CD4-positive, alpha-beta memory T cell (primary cell): ENCODE results near the gene RHD. TPM values are rescaled to one million over a fixed set of nuclear protein-coding genes. Genes with fewer than 3 reads are reported as not detected.
"Not testable (repeated sequence)": the region's sequence is repeated elsewhere in the genome, so short reads cannot be mapped to it uniquely, and the experiment has no call there.

Experiments used
- CTCF ChIA-PET: fragments of 350-600 bp; sonication (Branson Sonifier 250); formaldehyde crosslinking; loops from one replicate; lab custom pipeline; 2021; ENCODE audit warnings: inconsistent platforms; ENCODE audit not compliant: partially characterized antibody; lab: Charles Lee
- POLR2A ChIA-PET: fragments of 350-600 bp; sonication (Branson Sonifier 250); formaldehyde crosslinking; loops from one replicate; lab custom pipeline; 2021; ENCODE audit not compliant: partially characterized antibody; lab: Charles Lee
- DNase-seq, 5 donors: peaks; one replicate each; pipeline versions ENCODE4 v3.0.0 to v3.0.0-alpha.2; 2020 to 2022; ENCODE audit warnings: mixed read lengths in 1 of 5
- H3K27ac ChIP-seq: one replicate; pipeline ENCODE4 v1.7.0; 2013; ENCODE audit warnings: low read depth, low read length
- H3K27me3 ChIP-seq: 2 replicates; pipeline ENCODE4 v1.7.0; 2013; ENCODE audit warnings: mild to moderate bottlenecking, low read length, moderate library complexity; ENCODE audit not compliant: insufficient read depth
- H3K36me3 ChIP-seq: 2 replicates; pipeline ENCODE4 v1.7.0; 2013; ENCODE audit warnings: mild to moderate bottlenecking, low read length, moderate library complexity; ENCODE audit not compliant: insufficient read depth
- H3K4me1 ChIP-seq: 2 replicates; pipeline ENCODE4 v1.7.0; 2013; ENCODE audit warnings: mild to moderate bottlenecking, low read length, moderate library complexity; ENCODE audit not compliant: insufficient read depth
- H3K4me3 ChIP-seq, 2 donors: one replicate each; pipeline ENCODE4 v1.7.0; 2013; ENCODE audit warnings: low read length in 2 of 2, mild to moderate bottlenecking in 1 of 2
- H3K9me3 ChIP-seq, 2 donors: one replicate each; pipeline ENCODE4 v1.7.0; 2013; ENCODE audit warnings: low read length in 2 of 2, control low read depth in 1 of 2; ENCODE audit not compliant: control insufficient read depth in 1 of 2
- H3K27ac Mint-ChIP-seq, 7 donors: one replicate each; pipeline ENCODE4 v1.8.0; 2020 to 2021; ENCODE audit warnings: mixed read lengths in 7 of 7, mild to moderate bottlenecking in 6 of 7, inconsistent platforms in 3 of 7, moderate library complexity in 3 of 7
- H3K27me3 Mint-ChIP-seq, 2 donors: one replicate each; pipeline ENCODE4 v1.8.0; 2020 to 2021; ENCODE audit warnings: mixed read lengths in 2 of 2
- H3K36me3 Mint-ChIP-seq, 2 donors: one replicate each; pipeline ENCODE4 v1.8.0; 2020 to 2021; ENCODE audit warnings: mixed read lengths in 2 of 2, inconsistent platforms in 1 of 2, mild to moderate bottlenecking in 1 of 2
- H3K4me1 Mint-ChIP-seq, 4 donors: one replicate each; pipeline ENCODE4 v1.8.0; 2020 to 2021; ENCODE audit warnings: mixed read lengths in 4 of 4, mild to moderate bottlenecking in 1 of 4
- H3K4me3 Mint-ChIP-seq, 8 donors: one replicate each; pipeline ENCODE4 v1.8.0; 2020 to 2021; ENCODE audit warnings: mixed read lengths in 8 of 8, mild to moderate bottlenecking in 7 of 8, moderate library complexity in 6 of 8, inconsistent platforms in 3 of 8
- H3K9me3 Mint-ChIP-seq, 8 donors: one replicate each; pipeline ENCODE4 v1.8.0; 2020 to 2021; ENCODE audit warnings: mixed read lengths in 8 of 8, mild to moderate bottlenecking in 5 of 8, inconsistent platforms in 3 of 8, moderate library complexity in 1 of 8
- intact Hi-C: fragments of 100-400 bp; cut with micrococcal nuclease; formaldehyde crosslinking; loops from one replicate; pipeline ENCODE4 v1.15.1; 2023
- polyA plus RNA-seq, 2 donors: library from polyadenylated mRNA; unstranded; fragments of 300-500 nt; fragmentation: Illumina TruSeq; gene quantifications; one replicate each; pipeline ENCODE4 v1.2.3, GENCODE V29; 2021
- total RNA-seq, 2 experiments: library from RNA; stranded (reverse); gene quantifications; one replicate each; pipeline ENCODE4 v1.2.3, GENCODE V29; 2021

RHD gene
- total RNA-seq (under 1 TPM in 1 of 2 experiments, not detected in 1; 0.15 TPM), polyA plus RNA-seq (under 1 TPM; 0.13 to 0.44 TPM)

DNA sequence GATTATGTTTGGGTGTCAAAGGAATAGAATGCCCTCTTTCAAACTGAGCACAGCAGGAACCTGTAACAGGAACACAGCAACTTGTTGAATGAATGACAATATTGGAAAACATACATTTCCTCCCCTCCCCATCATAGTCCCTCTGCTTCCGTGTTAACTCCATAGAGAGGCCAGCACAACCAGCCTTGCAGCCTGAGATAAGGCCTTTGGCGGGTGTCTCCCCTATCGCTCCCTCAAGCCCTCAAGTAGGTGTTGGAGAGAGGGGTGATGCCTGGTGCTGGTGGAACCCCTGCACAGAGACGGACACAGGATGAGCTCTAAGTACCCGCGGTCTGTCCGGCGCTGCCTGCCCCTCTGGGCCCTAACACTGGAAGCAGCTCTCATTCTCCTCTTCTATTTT, at the start of gene RHD:
TSS of gene RHD (plus strand) at position 272 of the 400 bp plus-strand sequence. CDS start at position 311, 39 bp downstream.
- H3K4me1 ChIP-seq, H3K9me3 Mint-ChIP-seq, DNase-seq, H3K9me3 ChIP-seq, H3K27ac ChIP-seq, H3K4me3 Mint-ChIP-seq, H3K4me3 ChIP-seq, H3K36me3 ChIP-seq, intact Hi-C loops, H3K36me3 Mint-ChIP-seq, CTCF ChIA-PET, H3K4me1 Mint-ChIP-seq, POLR2A ChIA-PET, H3K27me3 Mint-ChIP-seq, H3K27me3 ChIP-seq: not testable (repeated sequence)
- peak within 1 kb of the TSS in 1 of 7 donors; percentile 13 for H3K27ac Mint-ChIP-seq

GRCh38 chr1:25222606-25223005, 49.7 kb upstream of the RHD start:
- ChIA-PET CTCF (no interaction called here), POLR2A (interaction anchor here (1.2 kb wide), 1 partner anchor 25 kb away, joined by 3 read pairs; the partner anchor contains the start of gene RSRP1)
- intact Hi-C loops = no loop called here
- no peaks in the 10 kb centered on the region for H3K4me1 ChIP-seq
- H3K27me3 Mint-ChIP-seq = no peaks in the 10 kb centered on the region
- peaks cover 44% of the 10 kb centered on the region for H3K36me3 ChIP-seq
- H3K4me1 Mint-ChIP-seq = peaks cover 0 to 2% (median 0%) of the 10 kb centered on the region in 4 donors
- peaks cover 48 to 61% of the 10 kb centered on the region in 2 donors for H3K36me3 Mint-ChIP-seq
- no peak overlapping the region for H3K27ac ChIP-seq
- H3K4me3 Mint-ChIP-seq = no peak overlapping the region
- DNase-seq = no peak
- H3K4me3 ChIP-seq = no peak overlapping the region
- no peaks in the 10 kb centered on the region for H3K27me3 ChIP-seq
- no peaks in the 10 kb centered on the region for H3K9me3 ChIP-seq
- no peaks in the 10 kb centered on the region for H3K9me3 Mint-ChIP-seq
- no peak overlapping the region for H3K27ac Mint-ChIP-seq

DNA sequence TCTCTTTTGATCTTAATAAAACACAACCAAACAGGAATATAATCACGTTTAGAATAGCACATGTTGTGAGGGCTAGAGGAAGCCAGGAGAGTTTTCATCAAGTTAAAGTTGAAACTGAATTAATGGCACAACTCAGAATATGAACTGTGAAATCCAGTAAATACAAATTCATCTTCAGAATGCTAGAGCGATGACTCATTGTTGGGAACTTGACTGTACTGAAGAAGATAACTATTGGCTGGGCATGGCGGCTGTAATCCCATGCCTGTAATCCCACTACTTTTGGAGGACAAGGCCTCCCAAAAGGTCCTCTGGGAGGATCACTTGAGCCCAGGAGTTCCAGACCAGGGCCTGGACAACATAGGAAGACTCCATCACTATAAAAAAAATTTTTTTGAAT, 48.8 kb upstream of the RHD start:
- POLR2A ChIA-PET = no interaction called here
- H3K4me3 Mint-ChIP-seq = no peak overlapping the region
- intact Hi-C loops = no loop called here
- Histone ChIP-seq H3K9me3 (no peaks in the 10 kb centered on the region), H3K27me3 (no peaks in the 10 kb centered on the region), H3K4me3 (no peak overlapping the region), H3K27ac (no peak overlapping the region), H3K4me1 (no peaks in the 10 kb centered on the region), H3K36me3 (peaks cover 52% of the 10 kb centered on the region)
- peak overlapping the region in 2 of 7 donors; percentile 6 to 23 for H3K27ac Mint-ChIP-seq
- H3K27me3 Mint-ChIP-seq = no peaks in the 10 kb centered on the region
- CTCF ChIA-PET = interaction anchor here (0.6 kb wide), 1 partner anchor 9 kb away, joined by 4 read pairs; no protein-coding TSS in a partner anchor
- DNase-seq = no peak
- H3K4me1 Mint-ChIP-seq = peaks cover 0 to 6% (median 0%) of the 10 kb centered on the region in 4 donors
- peaks cover 54 to 70% of the 10 kb centered on the region in 2 donors for H3K36me3 Mint-ChIP-seq
- H3K9me3 Mint-ChIP-seq = no peaks in the 10 kb centered on the region

- Mint-ChIP-seq H3K9me3 (no peaks in the 10 kb centered on the region), H3K4me3 (no peak within 1 kb of the TSS), H3K36me3 (peaks cover 28 to 40% of the 10 kb centered on the region in 2 donors), H3K27me3 (no peaks in the 10 kb centered on the region), H3K27ac (no peak within 1 kb of the TSS), H3K4me1 (peaks cover 13 to 26% (median 15%) of the 10 kb centered on the region in 4 donors)
- peak within 1 kb of the TSS; percentile 94 for H3K27ac ChIP-seq
- peaks cover 28% of the 10 kb centered on the region for H3K36me3 ChIP-seq
- peaks cover 27% of the 10 kb centered on the region for H3K4me1 ChIP-seq
- CTCF ChIA-PET = interaction anchor here (0.6 to 2.6 kb wide), 6 partner anchors 8 to 483 kb away, joined by 3 to 7 read pairs (median 6); partner anchors contain the start of gene RSRP1
- intact Hi-C loops = loop anchor here (1.0 to 2.0 kb wide), 3 partner anchors 8 to 107 kb away; partner anchors contain the start of genes RSRP1 and TMEM50A
- DNase-seq = peak; percentile 88 to 95 (median 91)
- H3K27me3 ChIP-seq = no peaks in the 10 kb centered on the region
- POLR2A ChIA-PET = interaction anchor here (0.6 to 3.7 kb wide), 26 partner anchors 11 to 1922 kb away, joined by 3 to 109 read pairs (median 4); partner anchors contain the start of genes CLIC4, MACO1, MTFR1L and RSRP1
- H3K9me3 ChIP-seq = no peaks in the 10 kb centered on the region
- H3K4me3 ChIP-seq = peak within 1 kb of the TSS; percentile 80 to 83
Observed at GRCh38 chr1:25232027-25232865, 40.1 kb upstream of the RHD start, which contains the start of gene SYF2. TSS of gene SYF2 (minus strand) at chr1:25232502. CDS start at chr1:25232467, 35 bp downstream.

GRCh38 chr1:25232866-25233784, 39.2 kb upstream of the RHD start:
- ChIA-PET CTCF (interaction anchor here (1.5 to 2.6 kb wide), 2 partner anchors 12 to 15 kb away, joined by 6 to 7 read pairs; partner anchors contain the start of gene RSRP1), POLR2A (interaction anchor here (0.6 to 3.7 kb wide), 22 partner anchors 10 to 1921 kb away, joined by 3 to 109 read pairs (median 4); partner anchors contain the start of genes CLIC4, MACO1, MTFR1L and RSRP1)
- H3K4me3 Mint-ChIP-seq = no peak overlapping the region
- no peaks in the 10 kb centered on the region for H3K27me3 Mint-ChIP-seq
- Histone ChIP-seq H3K9me3 (no peaks in the 10 kb centered on the region), H3K27me3 (no peaks in the 10 kb centered on the region), H3K4me3 (peak overlapping the region; percentile 80 to 83), H3K27ac (peak overlapping the region; percentile 94), H3K36me3 (peaks cover 21% of the 10 kb centered on the region), H3K4me1 (peaks cover 32% of the 10 kb centered on the region)
- peaks cover 20 to 32% of the 10 kb centered on the region in 2 donors for H3K36me3 Mint-ChIP-seq
- H3K4me1 Mint-ChIP-seq = peaks cover 13 to 29% (median 16%) of the 10 kb centered on the region in 4 donors
- H3K9me3 Mint-ChIP-seq = no peaks in the 10 kb centered on the region
- intact Hi-C loops = loop anchor here (1.0 to 2.0 kb wide), 3 partner anchors 7 to 106 kb away; partner anchors contain the start of genes RSRP1 and TMEM50A
- no peak overlapping the region for H3K27ac Mint-ChIP-seq
- peak; percentile 38 to 69 (median 45) for DNase-seq

GRCh38 chr1:25235411-25235810, 36.9 kb upstream of the RHD start:
- DNase-seq, H3K4me3 ChIP-seq, H3K9me3 Mint-ChIP-seq, intact Hi-C loops, H3K27ac ChIP-seq, H3K36me3 ChIP-seq, H3K27me3 Mint-ChIP-seq, H3K9me3 ChIP-seq, H3K27me3 ChIP-seq: not testable (repeated sequence)
- CTCF ChIA-PET = interaction anchor here (1.0 kb wide), 1 partner anchor 9 kb away, joined by 3 read pairs; no protein-coding TSS in a partner anchor
- peak overlapping the region in 3 of 7 donors; percentile 7 to 47 (median 24) for H3K27ac Mint-ChIP-seq
- H3K36me3 Mint-ChIP-seq = peaks cover 9 to 23% of the 10 kb centered on the region in 2 donors
- peak overlapping the region in 1 of 8 donors; percentile 15 for H3K4me3 Mint-ChIP-seq
- peaks cover 45% of the 10 kb centered on the region for H3K4me1 ChIP-seq
- peaks cover 20 to 38% (median 24%) of the 10 kb centered on the region in 4 donors for H3K4me1 Mint-ChIP-seq
- POLR2A ChIA-PET = interaction anchor here (1.0 kb wide), 1 partner anchor 12 kb away, joined by 6 read pairs; the partner anchor contains the start of gene RSRP1
